ENCODE results near the gene PXYLP1.

GRCh38 chr3:141275973-141276372 is 44.3 kb downstream of the PXYLP1 start:
- TF ChIP-seq CTCF (IDR thresholded peaks at IDR 0.05; ENCODE audit: low read depth, low read length) (no peak), POLR2A (IDR thresholded peaks at IDR 0.05; ENCODE audit: extremely low read depth, insufficient read length) (no peak), MAX (IDR thresholded peaks at IDR 0.05; ENCODE audit: low read depth, low read length) (no peak), MYC (IDR thresholded peaks at IDR 0.05; ENCODE audit: low read depth, low read length) (no peak)

All from NB4 (cell line).